KOPT-K1 (cell line): ENCODE results near the gene RERG.

Experiments used
- H3K27ac ChIP-seq: fragments of 200-600 bp; sonication (generic); 2 replicates; pipeline ENCODE4 v1.5.1; 2016; ENCODE audit warnings: antibody characterized with exemption, mild to moderate bottlenecking, low read depth, low read length; ENCODE audit not compliant: poor library complexity, severe bottlenecking
- H3K36me3 ChIP-seq: fragments of 200-600 bp; sonication (generic); 2 replicates; pipeline ENCODE4 v1.5.1; 2017; ENCODE audit warnings: antibody characterized with exemption, mild to moderate bottlenecking, low read length, moderate library complexity; ENCODE audit not compliant: insufficient read depth
- H3K9me3 ChIP-seq: fragments of 200-600 bp; sonication (generic); 2 replicates; pipeline ENCODE4 v1.5.1; 2017; ENCODE audit warnings: antibody characterized with exemption, low read length, mild to moderate bottlenecking; ENCODE audit not compliant: insufficient read depth, poor library complexity, severe bottlenecking

The RERG gene

GRCh38 chr12:15206831-15207389 is 14.3 kb downstream of the RERG start:
- Histone ChIP-seq H3K9me3 (no peaks in the 10 kb centered on the region), H3K27ac (no peak overlapping the region), H3K36me3 (no peaks in the 10 kb centered on the region)

- no peak overlapping the region for H3K27ac ChIP-seq
- H3K36me3 ChIP-seq = no peaks in the 10 kb centered on the region
- H3K9me3 ChIP-seq = no peaks in the 10 kb centered on the region
These were observed 14.9 kb downstream of the RERG start for GRCh38 chr12:15206338-15206737.

- H3K36me3 ChIP-seq = no peaks in the 10 kb centered on the region
These were observed 15.7 kb downstream of the RERG start for GRCh38 chr12:15205341-15206010.

GRCh38 chr12:15201456-15201855 is 19.8 kb downstream of the RERG start:
- no peaks in the 10 kb centered on the region for H3K36me3 ChIP-seq
- H3K27ac ChIP-seq = no peak overlapping the region
- H3K9me3 ChIP-seq = no peaks in the 10 kb centered on the region

More at GRCh38 chr12:15205341-15206010, 15.7 kb downstream of the RERG start:
- Histone ChIP-seq H3K9me3 (no peaks in the 10 kb centered on the region), H3K27ac (no peak overlapping the region)

- Histone ChIP-seq H3K27ac (no peak overlapping the region), H3K9me3 (no peaks in the 10 kb centered on the region), H3K36me3 (no peaks in the 10 kb centered on the region)
These were observed 20.2 kb downstream of the RERG start for GRCh38 chr12:15201056-15201455.

GRCh38 chr12:15200641-15201040 is 20.6 kb downstream of the RERG start:
- no peak overlapping the region for H3K27ac ChIP-seq
- no peaks in the 10 kb centered on the region for H3K36me3 ChIP-seq
- H3K9me3 ChIP-seq = no peaks in the 10 kb centered on the region

- H3K9me3 ChIP-seq = no peaks in the 10 kb centered on the region
- H3K27ac ChIP-seq = no peak overlapping the region
- no peaks in the 10 kb centered on the region for H3K36me3 ChIP-seq
These were observed 21.3 kb downstream of the RERG start for GRCh38 chr12:15199930-15200329.

- no peaks in the 10 kb centered on the region for H3K36me3 ChIP-seq
- no peaks in the 10 kb centered on the region for H3K9me3 ChIP-seq
- no peak overlapping the region for H3K27ac ChIP-seq
These were observed 24.3 kb downstream of the RERG start for GRCh38 chr12:15196678-15197505.

- Histone ChIP-seq H3K36me3 (no peaks in the 10 kb centered on the region), H3K27ac (no peak overlapping the region), H3K9me3 (no peaks in the 10 kb centered on the region)
These were observed 25.0 kb downstream of the RERG start for GRCh38 chr12:15196221-15196620.

- Histone ChIP-seq H3K36me3 (no peaks in the 10 kb centered on the region), H3K27ac (no peak overlapping the region), H3K9me3 (no peaks in the 10 kb centered on the region)
These were observed 26.5 kb downstream of the RERG start for GRCh38 chr12:15194456-15195368.

- H3K36me3 ChIP-seq = no peaks in the 10 kb centered on the region
- no peak overlapping the region for H3K27ac ChIP-seq
- no peaks in the 10 kb centered on the region for H3K9me3 ChIP-seq
These were observed 27.3 kb downstream of the RERG start for GRCh38 chr12:15193946-15194345.

- no peaks in the 10 kb centered on the region for H3K36me3 ChIP-seq
- no peaks in the 10 kb centered on the region for H3K9me3 ChIP-seq
- no peak overlapping the region for H3K27ac ChIP-seq
These were observed 28.5 kb downstream of the RERG start for GRCh38 chr12:15192720-15193119.

- Histone ChIP-seq H3K9me3 (no peaks in the 10 kb centered on the region), H3K36me3 (no peaks in the 10 kb centered on the region), H3K27ac (no peak overlapping the region)
These were observed 33.1 kb downstream of the RERG start for GRCh38 chr12:15188127-15188526.

GRCh38 chr12:15186597-15186996 is 34.6 kb downstream of the RERG start:
- H3K9me3 ChIP-seq = no peaks in the 10 kb centered on the region
- no peaks in the 10 kb centered on the region for H3K36me3 ChIP-seq
- H3K27ac ChIP-seq = no peak overlapping the region

- Histone ChIP-seq H3K9me3 (no peaks in the 10 kb centered on the region), H3K27ac (no peak overlapping the region), H3K36me3 (no peaks in the 10 kb centered on the region)
These were observed 36.7 kb downstream of the RERG start for GRCh38 chr12:15184484-15184883.
